Activated gamma-delta T cell treated with Interleukin-2 at 50 U/mL for 16 hours (primary cell): ENCODE measurements around the gene NUDT14.
A peak's percentile ranks its signal among the peaks of the same experiment; 100 is the strongest.

Experiments
- DNase-seq: peaks from one replicate; pipeline ENCODE4 v3.0.0-alpha.2; 2020

Gene NUDT14

GRCh38 chr14:105172476-105172875, 8.6 kb downstream of the NUDT14 start:
- DNase-seq, result no peak

GRCh38 chr14:105171004-105171673, 10.0 kb downstream of the NUDT14 start:
- DNase-seq, result no peak

DNA sequence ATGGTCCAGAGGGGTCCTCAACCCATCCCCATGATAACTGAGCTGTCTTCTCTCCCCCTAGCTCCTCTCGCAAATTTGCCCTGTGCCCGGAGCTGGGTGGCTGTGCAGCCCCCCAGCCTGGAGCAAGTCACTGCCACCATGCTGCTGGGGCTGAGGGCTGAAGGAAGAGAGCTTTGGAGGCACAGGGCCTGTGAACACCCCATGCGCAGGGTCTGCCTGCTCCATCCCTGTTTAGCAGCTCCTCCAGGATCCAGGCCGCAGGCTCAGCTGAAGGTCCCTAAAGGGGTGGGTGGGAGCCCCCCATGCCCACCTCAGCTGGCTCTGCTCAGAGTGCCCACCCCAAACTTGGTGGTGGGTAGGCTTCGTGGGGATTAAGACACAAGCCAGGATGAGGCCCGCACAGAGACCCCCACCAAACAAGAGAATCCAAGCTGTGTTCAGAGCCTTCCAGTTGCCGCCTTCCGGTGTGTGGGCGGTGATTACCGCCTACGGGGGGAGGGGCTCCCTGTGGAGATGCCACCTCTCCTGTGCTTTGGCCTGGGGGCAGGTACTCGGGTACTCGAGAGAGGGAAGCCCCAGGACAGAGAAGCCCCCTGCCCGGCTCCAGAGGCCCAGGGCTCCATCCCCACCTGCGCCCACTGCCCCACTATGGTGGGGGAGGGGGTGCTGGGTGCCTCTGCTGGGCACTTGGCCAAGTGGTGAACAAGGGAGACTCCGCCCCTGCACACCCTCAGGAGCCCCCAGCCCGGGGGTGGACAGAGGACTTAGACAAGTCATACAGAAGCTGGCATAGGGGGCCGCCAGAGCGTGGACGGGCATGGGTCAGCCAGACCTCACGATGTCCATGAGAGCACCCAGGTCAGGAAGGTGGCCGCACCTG, 11.1 kb downstream of the NUDT14 start:
- no peak for DNase-seq

DNA sequence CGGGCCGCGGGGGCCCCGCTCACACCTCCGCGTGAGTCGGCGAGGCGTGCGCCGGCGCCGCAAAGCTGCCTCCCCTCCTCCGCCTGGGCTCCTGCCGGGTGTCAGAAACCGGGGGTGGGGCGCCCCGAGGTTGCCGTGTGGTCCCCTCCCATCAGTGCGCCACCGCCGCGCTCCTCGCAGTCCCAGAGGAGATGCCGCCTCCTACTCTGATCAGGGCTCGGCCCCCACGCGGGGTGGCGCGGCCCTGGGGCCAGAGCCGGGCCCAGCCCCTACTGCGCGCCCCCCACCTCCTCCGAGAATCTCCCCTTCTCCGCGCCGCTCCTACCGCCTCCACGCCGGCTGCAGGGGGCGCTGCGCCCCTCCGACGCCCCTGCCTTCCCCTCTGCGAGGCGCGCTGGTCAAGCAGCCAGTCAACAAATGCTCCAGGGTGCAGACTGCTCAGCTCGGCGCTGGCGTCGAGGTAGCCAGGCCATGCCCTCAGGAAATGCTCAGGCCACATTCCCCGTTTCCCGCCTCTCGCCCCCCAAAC, 12.1 kb downstream of the NUDT14 start:
- no peak for DNase-seq

- DNase-seq, result peak; percentile 29
These were observed 12.6 kb downstream of the NUDT14 start, which contains the start of gene JAG2 for GRCh38 chr14:105168496-105168978. Gene JAG2, minus strand, starts transcription at chr14:105168776. Its CDS starts 356 bp downstream, at chr14:105168420.

GRCh38 chr14:105168093-105168420, 13.1 kb downstream of the NUDT14 start:
- no peak for DNase-seq

DNA sequence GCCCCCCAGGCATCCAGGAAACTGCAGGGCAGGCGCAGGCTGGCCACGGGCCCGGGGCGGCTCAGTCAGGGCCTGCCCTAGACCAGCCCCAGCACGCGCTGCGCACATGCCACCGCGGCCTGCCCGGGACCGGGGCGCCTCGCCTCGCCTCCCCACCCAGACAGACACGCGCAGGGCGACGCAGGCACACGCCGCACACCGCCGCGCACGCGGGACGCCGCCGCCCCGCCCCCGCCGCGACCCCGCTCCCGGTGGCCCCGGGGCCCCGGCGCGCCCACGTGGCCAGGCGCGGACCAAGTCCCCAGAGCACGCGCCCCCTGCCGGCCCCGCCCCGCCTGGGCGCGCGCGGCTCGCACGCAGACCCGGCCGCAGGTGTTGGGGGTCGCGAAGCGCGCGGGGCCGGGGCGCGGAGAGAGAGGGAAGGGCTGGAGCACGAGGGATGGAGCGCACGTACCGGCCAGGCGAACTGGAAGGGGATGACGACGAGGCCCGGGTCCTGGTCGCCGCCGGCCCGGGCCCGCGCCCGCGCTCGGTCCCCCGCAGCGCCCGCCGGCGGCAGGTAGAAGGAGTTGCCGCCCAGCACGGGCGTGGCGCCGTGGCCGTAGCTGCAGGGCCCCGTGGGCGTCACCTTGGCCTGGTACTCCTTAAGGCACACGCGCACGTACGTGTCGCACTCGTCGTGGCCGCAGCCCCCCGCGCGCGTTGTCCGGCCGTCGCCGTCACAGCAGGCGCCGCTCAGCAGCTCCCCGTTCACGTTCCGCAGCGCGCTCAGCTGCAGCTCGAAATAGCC, 13.6 kb downstream of the NUDT14 start:
- DNase-seq, result no peak

DNA sequence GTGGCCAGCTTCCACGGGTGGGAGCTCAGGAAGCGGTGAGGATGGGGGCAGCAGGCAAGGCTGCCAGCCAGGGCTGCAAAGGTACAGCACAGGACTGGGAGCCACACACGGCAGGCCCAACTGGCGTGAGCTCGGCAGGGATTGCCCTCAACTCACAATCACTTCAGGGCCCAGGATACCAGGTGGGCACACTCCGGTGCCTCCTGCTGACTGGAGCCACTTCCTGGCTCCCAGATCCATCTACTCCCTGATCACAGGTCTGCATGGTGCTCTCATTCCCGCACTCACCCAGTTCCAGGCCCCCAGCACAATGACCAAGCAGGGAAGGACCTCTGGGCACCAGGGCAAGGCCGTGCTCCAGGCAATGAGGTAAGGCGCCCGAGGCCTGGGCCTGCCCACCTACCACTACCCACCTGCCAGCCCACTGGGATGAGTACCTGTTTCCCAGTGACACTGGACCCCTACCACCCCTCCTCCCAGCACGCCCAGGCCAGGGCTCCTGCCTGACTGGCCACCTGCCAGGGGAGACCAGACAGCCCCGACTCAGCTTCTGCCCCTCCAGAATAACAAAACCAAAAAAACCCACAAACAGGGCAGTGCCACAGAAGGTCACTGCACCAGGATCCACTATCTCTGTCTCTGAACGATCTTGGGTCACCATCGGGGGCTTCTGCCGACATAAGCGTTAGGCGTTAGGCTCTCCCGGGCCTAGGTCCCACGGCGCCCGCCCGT, 14.4 kb downstream of the NUDT14 start:
- DNase-seq, result no peak

DNA sequence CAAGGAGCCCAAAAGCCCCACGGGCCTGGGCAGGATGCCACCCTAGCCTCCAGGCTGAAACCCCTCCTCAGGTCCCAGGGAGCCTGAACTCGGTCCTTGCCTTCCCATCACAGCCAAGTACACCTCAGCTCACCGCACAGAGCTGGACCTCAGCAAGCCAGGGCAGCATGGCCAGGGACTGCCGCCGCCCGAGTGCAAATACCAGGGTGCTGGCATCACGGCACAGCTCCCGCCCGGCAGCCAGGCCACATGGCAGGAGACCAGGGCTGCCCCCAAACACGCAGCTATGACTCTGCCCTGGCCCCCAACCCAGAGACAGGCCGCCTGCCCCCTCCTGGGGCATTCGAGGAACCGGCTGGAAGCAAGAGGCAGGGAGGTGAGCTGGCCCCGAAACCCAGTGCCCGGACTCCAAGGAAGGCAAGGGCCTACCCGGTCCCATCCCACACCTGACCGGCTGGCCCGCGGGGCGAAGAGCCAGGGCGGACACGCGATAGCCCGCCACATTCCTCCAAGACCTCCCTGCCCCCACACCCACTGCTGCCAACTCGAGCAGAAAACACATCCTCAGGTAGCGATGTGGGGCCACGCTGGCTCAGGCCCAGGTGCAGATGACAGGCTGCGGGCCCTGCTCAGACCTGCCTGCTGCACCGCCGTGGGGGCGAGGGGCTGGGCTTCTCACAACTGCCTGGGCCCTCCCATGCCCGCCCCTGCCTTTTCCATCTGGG, 15.2 kb downstream of the NUDT14 start:
- DNase-seq, result no peak

DNA sequence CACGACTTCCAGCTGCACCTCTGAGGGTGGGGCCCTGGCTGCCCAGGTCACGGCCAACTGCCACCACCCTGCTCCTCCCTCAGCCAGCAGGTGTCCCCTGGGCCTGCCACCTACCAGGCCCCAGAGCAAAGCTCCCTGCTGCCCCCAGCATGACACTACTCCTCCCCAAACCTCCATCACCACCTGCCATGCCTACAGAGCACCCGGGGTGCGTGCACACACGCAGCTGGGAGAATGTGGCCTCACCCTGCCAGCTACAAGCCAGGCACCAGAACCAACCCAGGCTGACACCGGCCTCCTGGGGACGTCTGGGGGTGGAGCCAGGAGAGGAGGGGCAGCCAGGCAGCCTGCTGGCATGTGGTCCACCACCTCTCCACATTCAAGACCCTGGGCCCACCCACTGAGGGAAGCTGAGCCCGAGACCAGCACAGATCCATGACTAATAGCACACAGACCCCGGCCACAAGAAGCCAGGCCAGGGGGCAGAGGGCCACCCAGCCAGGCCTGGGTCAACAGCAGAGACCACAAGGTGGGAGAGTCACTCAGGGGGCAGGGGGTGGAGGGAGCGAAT, 15.9 kb downstream of the NUDT14 start:
- no peak for DNase-seq

- no peak for DNase-seq
These were observed 17.9 kb downstream of the NUDT14 start for GRCh38 chr14:105163040-105163742.

GRCh38 chr14:105162669-105162979, 18.5 kb downstream of the NUDT14 start:
- no peak for DNase-seq

- DNase-seq, result no peak
These were observed 19.0 kb downstream of the NUDT14 start for GRCh38 chr14:105161964-105162668.

- DNase-seq, result no peak
These were observed 19.8 kb downstream of the NUDT14 start for GRCh38 chr14:105161309-105161708.

GRCh38 chr14:105160776-105161175, 20.3 kb downstream of the NUDT14 start:
- DNase-seq, result no peak

DNA sequence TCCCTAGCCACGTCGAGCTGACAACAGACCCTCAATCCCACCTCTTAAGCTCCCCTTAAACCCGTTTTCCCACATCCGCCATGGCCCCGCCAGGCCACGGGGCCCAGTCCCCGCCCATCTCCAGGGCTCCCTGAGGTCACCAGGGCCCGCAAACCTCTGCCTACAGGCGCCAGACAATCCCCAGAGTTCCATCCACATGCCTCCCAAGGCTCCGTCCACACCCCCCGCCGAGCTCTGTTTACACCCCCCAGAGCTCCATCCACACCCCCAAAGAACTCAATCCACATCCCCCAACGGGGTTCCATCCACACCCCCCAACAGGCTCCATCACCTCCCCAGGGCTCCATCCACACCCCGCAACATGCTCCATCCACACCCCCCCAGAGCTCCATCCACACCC, 21.8 kb downstream of the NUDT14 start:
- DNase-seq, result no peak

- DNase-seq, result no peak
These were observed 22.3 kb downstream of the NUDT14 start for GRCh38 chr14:105158794-105159193.

DNA sequence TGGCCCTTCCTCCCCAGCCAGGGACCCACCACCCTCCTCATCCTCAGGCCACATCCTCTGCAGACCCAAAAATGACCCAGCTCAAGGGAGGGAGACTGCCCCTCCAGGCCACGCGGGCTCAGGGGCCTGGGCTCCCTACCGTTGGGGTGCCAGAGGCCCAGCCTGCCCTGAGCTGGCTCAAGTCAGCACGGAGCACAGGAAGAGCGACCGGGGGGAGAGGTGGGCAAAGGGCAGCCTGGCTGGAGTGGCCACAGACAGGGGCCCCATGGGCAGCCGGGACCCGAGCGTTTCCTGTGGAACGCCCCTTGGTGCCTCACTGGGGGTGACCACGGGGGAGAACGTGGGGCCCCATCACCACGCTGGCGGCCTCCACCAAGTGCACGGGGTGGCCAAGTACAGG, 23.2 kb downstream of the NUDT14 start:
- DNase-seq, result no peak

- DNase-seq, result no peak
These were observed 24.4 kb downstream of the NUDT14 start for GRCh38 chr14:105156414-105157375.
